Progenitor cell of endocrine pancreas (in vitro differentiated cells): ENCODE data around the gene MFN1. TPM values are rescaled to one million over a fixed set of nuclear protein-coding genes. Genes with fewer than 3 reads are reported as not detected.

Experiments
- DNase-seq: peaks from one replicate; pipeline ENCODE4 v3.0.0; 2021; ENCODE audit warnings: low spot score; ENCODE audit not compliant: unreplicated experiment
- H3K27ac Mint-ChIP-seq: 2 replicates; pipeline ENCODE4 v1.8.0; 2021; ENCODE audit warnings: mild to moderate bottlenecking, moderate library complexity, mixed read lengths
- H3K27me3 Mint-ChIP-seq: 2 replicates; pipeline ENCODE4 v1.8.0; 2021; ENCODE audit warnings: mixed read lengths
- H3K36me3 Mint-ChIP-seq: 2 replicates; pipeline ENCODE4 v1.8.0; 2022; ENCODE audit warnings: mixed read lengths; ENCODE audit not compliant: insufficient read depth
- H3K4me1 Mint-ChIP-seq: 2 replicates; pipeline ENCODE4 v1.8.0; 2021; ENCODE audit warnings: low read depth, mixed read lengths
- H3K4me3 Mint-ChIP-seq: 2 replicates; pipeline ENCODE4 v1.8.0; 2021; ENCODE audit warnings: low read depth, mild to moderate bottlenecking, moderate library complexity, mixed read lengths
- H3K9me3 Mint-ChIP-seq: 2 replicates; pipeline ENCODE4 v1.8.0; 2021; ENCODE audit warnings: low read depth, mixed read lengths
- CTCF ChIP-seq: fragments of 200-600 bp; sonication (generic); IDR thresholded peaks from one replicate; pipeline ENCODE4 v1.5.0; 2021; ENCODE audit warnings: antibody characterized with exemption, mild to moderate bottlenecking; ENCODE audit not compliant: unreplicated experiment
- total RNA-seq: library from RNA; stranded (reverse); gene quantifications from 2 replicates; pipeline ENCODE4 v1.2.1, GENCODE V29; 2021

The MFN1 gene
- total RNA-seq, 1 donor from 2014 or later, result 64.8 TPM

- no peaks in the 10 kb centered on the region for H3K4me1 Mint-ChIP-seq
- no peak overlapping the region for H3K4me3 Mint-ChIP-seq
- no peak for DNase-seq
- H3K27ac Mint-ChIP-seq, result no peak overlapping the region
- no peaks in the 10 kb centered on the region for H3K9me3 Mint-ChIP-seq
- no peaks in the 10 kb centered on the region for H3K27me3 Mint-ChIP-seq
- H3K36me3 Mint-ChIP-seq, result peaks cover 33% of the 10 kb centered on the region
- TF ChIP-seq CTCF, result no peak
These were observed 8.5 kb downstream of the MFN1 start for GRCh38 chr3:179355996-179356395.

GRCh38 chr3:179363332-179363731 is 15.8 kb downstream of the MFN1 start:
- no peak for DNase-seq
- Mint-ChIP-seq H3K4me1 (no peaks in the 10 kb centered on the region), H3K4me3 (no peak overlapping the region), H3K27ac (no peak overlapping the region), H3K27me3 (no peaks in the 10 kb centered on the region), H3K36me3 (peaks cover 17% of the 10 kb centered on the region), H3K9me3 (no peaks in the 10 kb centered on the region)
- no peak for TF ChIP-seq CTCF

- DNase-seq, result no peak
- no peak for TF ChIP-seq CTCF
- Mint-ChIP-seq H3K27ac (no peak overlapping the region), H3K27me3 (no peaks in the 10 kb centered on the region), H3K4me1 (no peaks in the 10 kb centered on the region), H3K36me3 (peaks cover 15% of the 10 kb centered on the region), H3K9me3 (no peaks in the 10 kb centered on the region), H3K4me3 (no peak overlapping the region)
These were observed 22.1 kb downstream of the MFN1 start for GRCh38 chr3:179369621-179370020.

GRCh38 chr3:179373938-179374337 is 26.4 kb downstream of the MFN1 start:
- Mint-ChIP-seq H3K9me3 (no peaks in the 10 kb centered on the region), H3K4me3 (no peak overlapping the region), H3K36me3 (peaks cover 11% of the 10 kb centered on the region), H3K27me3 (no peaks in the 10 kb centered on the region), H3K4me1 (no peaks in the 10 kb centered on the region), H3K27ac (no peak overlapping the region)
- DNase-seq, result no peak
- no peak for TF ChIP-seq CTCF

- Mint-ChIP-seq H3K27ac (no peak overlapping the region), H3K9me3 (no peaks in the 10 kb centered on the region), H3K27me3 (no peaks in the 10 kb centered on the region), H3K4me1 (no peaks in the 10 kb centered on the region), H3K36me3 (peaks cover 14% of the 10 kb centered on the region), H3K4me3 (no peak overlapping the region)
- TF ChIP-seq CTCF, result no peak
- no peak for DNase-seq
These were observed 27.8 kb downstream of the MFN1 start for GRCh38 chr3:179375091-179375999.
